Measurements from ENCODE around the gene BMF.
"Not testable (repeated sequence)": the region's sequence is repeated elsewhere in the genome, so short reads cannot be mapped to it uniquely, and the experiment has no call there.

The BMF gene

GRCh38 chr15:40128766-40129660, 20.3 kb upstream of the BMF start:
- no peak for DNase-seq (ENCODE audit: low read depth in 2 of 3, low spot score in 1 of 3)

GRCh38 chr15:40125950-40126349, 17.3 kb upstream of the BMF start:
- DNase-seq (ENCODE audit: low read depth in 2 of 3, low spot score in 1 of 3) = no peak

- DNase-seq (ENCODE audit: low read depth in 2 of 3, low spot score in 1 of 3) = not testable (repeated sequence)
These were observed 16.2 kb upstream of the BMF start for GRCh38 chr15:40124807-40125285.

GRCh38 chr15:40124333-40124732, 15.7 kb upstream of the BMF start:
- not testable (repeated sequence) for DNase-seq (ENCODE audit: low read depth in 2 of 3, low spot score in 1 of 3)

GRCh38 chr15:40123863-40124262, 15.2 kb upstream of the BMF start:
- not testable (repeated sequence) for DNase-seq (ENCODE audit: low read depth in 2 of 3, low spot score in 1 of 3)

GRCh38 chr15:40122989-40123388, 14.3 kb upstream of the BMF start:
- not testable (repeated sequence) for DNase-seq (ENCODE audit: low read depth in 2 of 3, low spot score in 1 of 3)

- DNase-seq (ENCODE audit: low read depth in 2 of 3, low spot score in 1 of 3) = no peak
These were observed 13.4 kb upstream of the BMF start for GRCh38 chr15:40121911-40122638.

GRCh38 chr15:40118473-40118872, 9.8 kb upstream of the BMF start:
- DNase-seq (ENCODE audit: low read depth in 2 of 3, low spot score in 1 of 3) = no peak

- peak in 1 of 3 donors; percentile 40 for DNase-seq (ENCODE audit: low read depth in 2 of 3, low spot score in 1 of 3)
These were observed 7.0 kb upstream of the BMF start for GRCh38 chr15:40115670-40116093.

- not testable (repeated sequence) for DNase-seq (ENCODE audit: low read depth in 2 of 3, low spot score in 1 of 3)
These were observed 6.4 kb upstream of the BMF start for GRCh38 chr15:40115106-40115505.

GRCh38 chr15:40114218-40114617, 5.5 kb upstream of the BMF start:
- no peak for DNase-seq (ENCODE audit: low read depth in 2 of 3, low spot score in 1 of 3)

GRCh38 chr15:40112789-40113188, 4.1 kb upstream of the BMF start:
- no peak for DNase-seq (ENCODE audit: low read depth in 2 of 3, low spot score in 1 of 3)

- DNase-seq (ENCODE audit: low read depth in 2 of 3, low spot score in 1 of 3) = no peak
These were observed 3.2 kb upstream of the BMF start for GRCh38 chr15:40111888-40112287.

GRCh38 chr15:40110866-40111550, 2.3 kb upstream of the BMF start:
- no peak for DNase-seq (ENCODE audit: low read depth in 2 of 3, low spot score in 1 of 3)

GRCh38 chr15:40108061-40108854, 421 bp downstream of the BMF start:
- DNase-seq (ENCODE audit: low read depth in 2 of 3, low spot score in 1 of 3) = no peak

- DNase-seq (ENCODE audit: low read depth in 2 of 3, low spot score in 1 of 3) = no peak
These were observed 2.2 kb downstream of the BMF start for GRCh38 chr15:40106203-40107161.

GRCh38 chr15:40105517-40106202, 3.0 kb downstream of the BMF start:
- DNase-seq (ENCODE audit: low read depth in 2 of 3, low spot score in 1 of 3) = no peak

GRCh38 chr15:40104865-40105516, 3.7 kb downstream of the BMF start:
- peak; percentile 71 to 82 (median 80) for DNase-seq (ENCODE audit: low read depth in 2 of 3, low spot score in 1 of 3)

Data from stimulated activated CD4-positive, alpha-beta T cell treated with anti-CD3 and anti-CD28 coated beads, Interleukin-12 subunit alpha, Interleukin-12 subunit beta, amount 100 ng/mL, for 48 hours (primary cell).